Measurements from ENCODE around the gene POMP.

DNA sequence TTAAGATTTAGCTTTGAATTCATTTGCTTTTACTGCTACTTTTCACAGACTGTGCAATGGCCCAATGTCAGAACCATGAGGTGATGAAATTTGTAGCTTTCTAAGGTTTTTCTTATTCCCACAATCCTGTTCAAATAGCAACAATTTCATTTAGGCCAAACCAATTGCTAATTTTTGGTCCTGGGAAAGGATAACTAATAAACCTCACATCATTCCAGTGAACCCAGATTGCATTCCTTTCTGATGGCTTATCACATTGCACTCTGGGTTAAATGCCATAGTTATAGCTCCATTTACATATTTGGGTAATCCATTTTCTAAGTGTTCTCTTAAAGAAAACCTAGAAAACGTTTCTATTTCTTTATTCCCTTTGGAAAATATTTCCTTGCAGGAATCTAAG, 22.9 kb upstream of the POMP start:
- TF ChIP-seq ZNF274 (IDR thresholded peaks at IDR 0.05; ENCODE audit: low read depth, low read length) (no peak), YY1 (IDR thresholded peaks at IDR 0.05; ENCODE audit: insufficient read depth, insufficient read length) (no peak), SUZ12 (IDR thresholded peaks at IDR 0.05; ENCODE audit: extremely low read depth, insufficient read depth, insufficient read length) (no peak)
